Stimulated activated CD4-positive, alpha-beta T cell treated with anti-CD3 and anti-CD28 coated beads, Interleukin-1b, Interleukin-23, amount 100 ng/mL, for 48 hours (primary cell): Measurements from ENCODE around the gene TLN1.

ENCODE experiments used
- DNase-seq: peaks from one replicate; pipeline ENCODE4 v3.0.0-alpha.2; 2020

The TLN1 gene

GRCh38 chr9:35660966-35661415, 71.0 kb downstream of the TLN1 start:
- DNase-seq, result no peak

GRCh38 chr9:35659340-35659739, 72.7 kb downstream of the TLN1 start:
- DNase-seq, result no peak

GRCh38 chr9:35658968-35659220, 73.1 kb downstream of the TLN1 start:
- DNase-seq, result no peak

GRCh38 chr9:35658137-35658967, 73.6 kb downstream of the TLN1 start, which contains the start of gene CCDC107:
CCDC107 (plus strand) TSS chr9:35658292; CDS start chr9:35658380, 88 bp downstream.
- DNase-seq, result peak; percentile 74

GRCh38 chr9:35657546-35658136, 74.4 kb downstream of the TLN1 start, which contains the start of gene RMRP:
RMRP (minus strand) TSS chr9:35658019.
- DNase-seq, result peak; percentile 97

- DNase-seq, result no peak
These were observed 75.0 kb downstream of the TLN1 start for GRCh38 chr9:35656831-35657545.

GRCh38 chr9:35656348-35656747, 75.6 kb downstream of the TLN1 start:
- no peak for DNase-seq

GRCh38 chr9:35653611-35654010, 78.4 kb downstream of the TLN1 start:
- no peak for DNase-seq

- no peak for DNase-seq
These were observed 79.2 kb downstream of the TLN1 start for GRCh38 chr9:35652829-35653209.

GRCh38 chr9:35651956-35652828, 79.8 kb downstream of the TLN1 start:
- no peak for DNase-seq

GRCh38 chr9:35650341-35651158, 81.4 kb downstream of the TLN1 start, which contains the start of gene SIT1:
SIT1 (minus strand) TSS chr9:35650931; CDS start chr9:35650853, 78 bp downstream.
- peak; percentile 33 for DNase-seq

GRCh38 chr9:35649431-35650340, 82.3 kb downstream of the TLN1 start:
- DNase-seq, result peak; percentile 36
